ENCODE data around the gene VAMP3. TPM values are rescaled to one million over a fixed set of nuclear protein-coding genes. Genes with fewer than 3 reads are reported as not detected.
A peak's percentile ranks its signal among the peaks of the same experiment; 100 is the strongest.

Gene VAMP3
- total and polyA plus RNA-seq, 9 of the 15 experiments (the other 6 are each of a cell fraction or from before 2014, with no cell fraction given), result 27.1 to 71.3 (median 47.5) TPM

GRCh38 chr1:7827126-7827955 is 56.2 kb downstream of the VAMP3 start:
- H3K4me2 ChIP-seq (ENCODE audit: insufficient read depth, low read length), result peak overlapping the region; percentile 90
- POLR2A ChIA-PET, result interaction anchor here (0.7 to 1.1 kb wide), 2 partner anchors 8 to 16 kb away, joined by 3 read pairs; no protein-coding TSS in a partner anchor
- no TSS peak for BruUV-seq (replicated peaks)
- in situ Hi-C loops (cut with MboI), result no loop called here
- intact Hi-C loops (cut with micrococcal nuclease), result no loop called here
- peak overlapping the region; percentile 94 for H2AFZ ChIP-seq (ENCODE audit: low read depth, low read length)
- DNase-seq (ENCODE audit: extremely low read depth in 1 of 4, low spot score in 3 of 4) (peak; percentile 68 to 80 (median 70)), FAIRE-seq (peak; percentile 83), ATAC-seq (peak; percentile 90)
- H3K4me3 ChIP-seq, result peak overlapping the region; percentile 52
- peaks cover 56% of the 10 kb centered on the region for H3K79me2 ChIP-seq (ENCODE audit: control insufficient read depth, insufficient read depth, low read length)
- no peaks in the 10 kb centered on the region for H3K9me1 ChIP-seq (ENCODE audit: control insufficient read depth, insufficient read depth, low read length)
- peaks cover 0 to 4% of the 10 kb centered on the region in 2 experiments; a peak in 3 of 5 replicates for H3K4me1 ChIP-seq (replicated peaks in 1 of 2; ENCODE audit: control insufficient read depth in 2 of 2, insufficient read depth in 2 of 2, low read length in 2 of 2)
- peak overlapping the region; percentile 84 for H3K27ac ChIP-seq (ENCODE audit: extremely low read depth, low read depth, low read length)
- CTCF ChIA-PET (ENCODE audit: low intra/inter-chr PET ratio), result no interaction called here
- peak overlapping the region; percentile 65 to 90 for H3K9ac ChIP-seq (ENCODE audit: insufficient read depth in 1 of 2, low read depth in 2 of 2, low read length in 2 of 2)
- H3K9me3 ChIP-seq (replicated peaks; ENCODE audit: control insufficient read depth, insufficient read depth, low read depth, low read length), result no peaks in the 10 kb centered on the region
- 32% methylated on average over 39 of the region's 39 CpGs for WGBS (ENCODE audit: insufficient coverage, low coverage, missing lambda C conversion rate)
- peaks cover 25% of the 10 kb centered on the region for H3K36me3 ChIP-seq (ENCODE audit: control insufficient read depth, insufficient read depth, low read length)
- H4K20me1 ChIP-seq (replicated peaks; ENCODE audit: control insufficient read depth, insufficient read depth, low read length), result no peaks in the 10 kb centered on the region
- no peaks in the 10 kb centered on the region for H3K27me3 ChIP-seq (ENCODE audit: control insufficient read depth in 2 of 2, insufficient read depth in 2 of 2, low read length in 2 of 2)
- TF ChIP-seq ZNF449 (CRISPR knock-in tag; IDR thresholded peaks at IDR 0.05), result no peak
- TF ChIP-seq ATF2 (CRISPR knock-in tag; IDR thresholded peaks at IDR 0.05), result no peak
- no peak for TF ChIP-seq ZNF75A (CRISPR knock-in tag; IDR thresholded peaks at IDR 0.05)
- TF ChIP-seq HMG20B (CRISPR knock-in tag; IDR thresholded peaks at IDR 0.05), result no peak
- peak; percentile 85 for TF ChIP-seq OTX1 (CRISPR knock-in tag; IDR thresholded peaks at IDR 0.05)
- TF ChIP-seq CC2D1A (IDR thresholded peaks at IDR 0.05), result no peak
- TF ChIP-seq U2AF1 (optimal IDR thresholded peaks at IDR 0.05; ENCODE audit: low read depth, low read length), result no peak
- TF ChIP-seq TAF7 (tag; IDR thresholded peaks at IDR 0.05), result peak; percentile 63
- TF ChIP-seq SUPT5H (IDR thresholded peaks at IDR 0.05), result peak; percentile 87
- no peak for TF ChIP-seq NFE2L1 (tag; IDR thresholded peaks at IDR 0.05; ENCODE audit: borderline replicate concordance, low read depth)
- TF ChIP-seq STAT6 (CRISPR knock-in tag; IDR thresholded peaks at IDR 0.05), result no peak
- TF ChIP-seq MTF1 (CRISPR knock-in tag; IDR thresholded peaks at IDR 0.05; ENCODE audit: borderline replicate concordance), result no peak
- TF ChIP-seq BRD9 (IDR thresholded peaks at IDR 0.05; ENCODE audit: low read depth, partially characterized antibody), result no peak
- no peak for TF ChIP-seq PHF21A (IDR thresholded peaks at IDR 0.05; ENCODE audit: borderline replicate concordance, low read depth)
- no peak for TF ChIP-seq BMI1 (IDR thresholded peaks at IDR 0.05; ENCODE audit: low read length)
- 0 out of 2 replicates have a peak, but pooled peaks have one; percentile 45 for TF ChIP-seq IRF9 (tag; IDR thresholded peaks at IDR 0.05)
